ENCODE results near the gene CUL1.
A peak's percentile ranks its signal among the peaks of the same experiment; 100 is the strongest.

Gene CUL1

GRCh38 chr7:148698397-148699023 lies at the start of gene CUL1:
Gene CUL1, plus strand, starts transcription at chr7:148698903. Its CDS starts 31,220 bp downstream, at chr7:148730123.
- DNase-seq (ENCODE audit: low spot score) = peak; percentile 69

GRCh38 chr7:148650232-148650858 lies 48.4 kb upstream of the CUL1 start:
- no peak for DNase-seq (ENCODE audit: low spot score)

DNA sequence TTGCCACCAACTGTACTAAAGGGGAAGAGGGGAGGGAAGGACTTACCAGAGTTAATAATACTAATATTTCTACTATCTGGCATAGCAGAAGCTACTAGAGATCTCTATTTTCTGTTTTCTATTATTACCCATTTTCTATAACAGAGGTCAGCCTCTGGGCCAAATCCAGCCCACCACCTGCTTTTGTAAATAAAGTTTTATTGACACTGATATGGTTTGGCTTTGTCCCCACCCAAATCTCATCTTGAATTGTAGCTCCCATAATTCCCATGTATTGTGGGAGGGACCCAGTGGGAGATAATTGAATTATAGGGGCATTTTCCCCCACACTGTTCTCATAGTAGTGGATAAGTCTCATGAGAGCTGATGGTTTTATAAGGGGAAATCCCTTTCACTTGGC lies 45.9 kb upstream of the CUL1 start:
- no peak for DNase-seq (ENCODE audit: low spot score)

- no peak for DNase-seq (ENCODE audit: low spot score)
Measured at GRCh38 chr7:148657929-148658328, 40.8 kb upstream of the CUL1 start.

GRCh38 chr7:148661471-148661870 lies 37.2 kb upstream of the CUL1 start:
- DNase-seq (ENCODE audit: low spot score) = no peak

DNA sequence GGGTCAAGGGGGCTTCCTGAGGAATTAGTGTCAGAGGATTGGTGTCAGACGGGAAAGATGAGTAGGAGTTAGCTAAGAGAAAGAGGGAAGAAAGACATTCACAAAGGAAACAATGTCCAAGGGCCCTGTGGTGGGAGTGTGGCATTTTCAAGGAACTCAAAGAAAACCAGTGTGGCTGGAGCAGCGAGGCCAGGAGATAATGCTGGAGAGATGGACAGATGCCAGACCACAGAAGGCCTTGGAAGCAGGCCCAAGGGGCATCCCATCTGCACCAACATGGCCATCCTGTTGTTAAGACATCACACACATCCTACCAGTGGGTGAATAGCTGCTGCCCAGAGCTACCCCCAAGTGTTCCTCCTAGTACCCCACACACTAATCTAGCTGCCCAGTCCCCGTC lies 36.1 kb upstream of the CUL1 start:
- DNase-seq (ENCODE audit: low spot score) = no peak

DNA sequence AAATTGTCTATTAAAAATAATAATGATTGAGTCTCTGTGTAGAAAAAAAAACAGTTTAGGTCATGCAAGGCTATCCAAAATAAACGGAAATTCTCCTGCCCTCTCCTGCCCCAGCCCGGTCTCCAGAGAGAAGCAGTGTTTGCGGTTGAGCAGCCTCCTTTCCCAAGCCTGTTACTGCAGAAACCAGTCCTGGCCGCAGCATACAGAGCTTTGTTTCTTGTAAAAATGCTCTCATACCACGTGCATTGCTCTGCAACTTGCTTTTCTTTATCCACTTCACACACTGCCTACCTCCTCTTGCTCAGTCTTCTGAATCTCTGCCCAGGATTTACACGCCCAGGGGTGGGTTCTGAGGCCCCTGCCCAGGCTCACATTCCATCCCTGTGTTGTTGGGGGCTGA lies 34.4 kb upstream of the CUL1 start:
- no peak for DNase-seq (ENCODE audit: low spot score)

GRCh38 chr7:148665221-148665620 lies 33.5 kb upstream of the CUL1 start:
- DNase-seq (ENCODE audit: low spot score) = no peak

GRCh38 chr7:148669927-148670326 lies 28.8 kb upstream of the CUL1 start:
- no peak for DNase-seq (ENCODE audit: low spot score)

DNA sequence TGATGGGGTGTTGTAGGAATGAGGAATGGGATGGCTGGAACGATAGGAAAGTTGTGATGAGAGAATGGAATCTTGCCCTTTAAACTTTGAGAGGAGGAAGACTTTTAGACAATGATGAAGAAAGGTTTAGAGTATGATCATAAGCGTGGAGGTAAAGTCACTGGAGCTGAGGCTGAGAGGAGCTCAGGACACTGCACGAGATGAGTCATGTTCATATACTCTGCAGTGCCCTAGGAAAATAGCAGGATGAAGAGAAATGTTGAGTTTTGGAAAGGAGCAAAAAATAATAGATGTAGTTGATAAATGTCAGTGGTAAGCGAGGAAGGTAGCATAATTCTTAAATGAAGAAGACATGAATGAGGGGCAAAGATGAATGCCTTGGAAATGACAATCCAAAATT lies 28.3 kb upstream of the CUL1 start:
- DNase-seq (ENCODE audit: low spot score) = no peak

- no peak for DNase-seq (ENCODE audit: low spot score)
Measured at GRCh38 chr7:148670807-148671206, 27.9 kb upstream of the CUL1 start.

GRCh38 chr7:148672041-148672440 lies 26.7 kb upstream of the CUL1 start:
- no peak for DNase-seq (ENCODE audit: low spot score)

- no peak for DNase-seq (ENCODE audit: low spot score)
Measured at GRCh38 chr7:148674689-148675088, 24.0 kb upstream of the CUL1 start.

- no peak for DNase-seq (ENCODE audit: low spot score)
Measured at GRCh38 chr7:148676291-148676690, 22.4 kb upstream of the CUL1 start.

DNA sequence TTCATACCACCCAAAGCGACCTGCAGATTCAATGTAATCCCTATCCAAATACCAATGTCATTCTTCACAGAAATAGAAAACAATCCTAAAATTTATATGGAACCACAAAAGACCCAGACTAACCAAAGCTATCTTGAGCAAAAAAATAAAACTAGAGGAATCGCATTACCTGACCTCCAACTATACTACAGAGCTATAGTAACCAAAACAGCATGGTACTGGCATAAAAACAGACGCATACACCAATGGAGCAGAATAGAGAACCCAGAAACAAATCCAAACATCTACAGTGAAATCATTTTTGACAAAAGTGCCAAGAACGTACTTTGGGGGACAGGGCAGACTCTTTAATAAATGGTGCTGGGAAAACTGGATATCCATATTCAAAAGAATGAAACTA lies 16.9 kb upstream of the CUL1 start:
- DNase-seq (ENCODE audit: low spot score) = no peak

DNA sequence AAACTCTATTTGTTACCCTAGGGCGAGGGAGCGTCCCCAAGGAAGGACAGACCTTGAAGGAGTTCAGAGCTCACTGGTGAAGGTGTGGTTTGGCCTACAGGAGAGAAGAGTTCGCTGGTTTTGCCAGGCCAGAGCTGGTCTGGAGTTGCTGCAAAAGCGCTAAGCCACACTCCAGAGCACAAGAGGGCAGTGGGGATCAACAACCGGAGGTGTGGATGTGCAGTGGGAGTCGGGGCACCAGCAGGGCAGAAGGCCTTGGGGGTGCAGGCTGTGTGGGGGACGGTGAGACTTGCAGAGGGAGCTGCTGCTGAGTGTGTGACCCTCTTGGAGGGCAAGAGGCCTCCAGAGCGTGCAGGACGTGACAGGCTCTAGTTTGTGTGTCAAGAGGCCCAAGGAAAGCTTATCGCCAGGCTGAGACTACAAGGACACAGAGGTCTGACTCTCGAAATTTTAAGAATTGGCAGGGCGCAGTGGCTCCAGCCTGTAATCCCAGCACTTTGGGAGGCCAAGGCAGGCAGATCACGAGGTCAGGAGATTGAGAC lies 14.3 kb upstream of the CUL1 start:
- DNase-seq (ENCODE audit: low spot score) = no peak

- no peak for DNase-seq (ENCODE audit: low spot score)
Measured at GRCh38 chr7:148686312-148686937, 12.3 kb upstream of the CUL1 start.

- DNase-seq (ENCODE audit: low spot score) = no peak
Measured at GRCh38 chr7:148687555-148687954, 11.1 kb upstream of the CUL1 start.

DNA sequence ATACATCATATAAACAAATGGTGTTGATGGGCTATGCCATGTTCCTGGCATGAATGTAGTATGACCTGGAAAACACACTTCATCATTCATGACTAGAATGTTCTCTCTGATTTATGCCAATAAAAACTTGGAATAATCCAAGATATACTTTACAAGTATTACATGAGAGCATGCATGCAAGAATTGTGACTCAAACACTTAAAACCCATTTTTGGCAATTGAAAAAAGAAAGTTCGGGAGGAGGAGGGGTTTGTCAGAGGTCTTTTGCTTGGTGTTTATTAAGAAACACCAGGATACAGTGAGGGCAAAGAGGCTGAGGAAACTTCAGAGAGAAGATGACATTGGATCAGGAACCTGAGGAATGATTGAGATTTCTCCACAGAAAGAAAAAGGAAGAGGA lies 10.2 kb upstream of the CUL1 start:
- no peak for DNase-seq (ENCODE audit: low spot score)

DNA sequence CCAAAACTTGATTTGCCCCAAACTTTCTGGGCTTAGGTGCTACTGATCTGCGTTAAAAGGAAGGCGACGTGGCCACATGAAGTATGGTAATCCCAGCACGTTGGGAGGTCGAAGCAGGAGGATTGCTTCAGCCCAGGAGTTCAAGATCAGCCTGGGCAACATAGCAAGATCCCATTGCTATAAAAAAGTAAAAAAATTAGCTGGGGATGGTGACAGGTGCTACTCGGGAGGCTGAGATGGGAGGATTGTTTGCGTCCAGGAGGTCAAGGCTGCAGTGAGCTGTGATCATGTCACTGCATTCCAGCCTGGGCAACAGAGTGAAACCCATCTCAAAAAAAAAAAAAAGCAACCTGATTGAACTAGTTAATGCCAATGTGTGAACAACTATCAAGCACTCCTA lies 5.1 kb upstream of the CUL1 start:
- DNase-seq (ENCODE audit: low spot score) = no peak

GRCh38 chr7:148694631-148695030 lies 4.1 kb upstream of the CUL1 start:
- no peak for DNase-seq (ENCODE audit: low spot score)

DNA sequence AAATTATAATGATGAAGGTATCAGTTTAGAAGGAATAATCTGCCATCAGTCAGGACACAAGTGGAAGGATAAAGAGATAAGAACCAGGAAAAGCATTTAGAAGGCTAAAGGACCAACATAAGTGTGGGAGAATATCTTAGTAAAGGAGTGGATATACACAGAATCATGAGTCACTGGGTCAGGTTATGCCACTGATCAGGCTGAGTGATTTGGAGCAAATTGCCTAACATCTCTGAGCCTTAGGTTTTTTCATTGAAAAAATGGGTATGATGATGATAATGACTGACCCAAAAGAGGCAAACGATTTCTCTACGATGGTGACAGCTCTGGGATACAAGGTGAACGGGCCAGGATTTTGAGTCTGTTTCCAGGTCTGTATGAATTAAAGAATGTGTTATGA lies 2.8 kb upstream of the CUL1 start:
- DNase-seq (ENCODE audit: low spot score) = no peak

DNA sequence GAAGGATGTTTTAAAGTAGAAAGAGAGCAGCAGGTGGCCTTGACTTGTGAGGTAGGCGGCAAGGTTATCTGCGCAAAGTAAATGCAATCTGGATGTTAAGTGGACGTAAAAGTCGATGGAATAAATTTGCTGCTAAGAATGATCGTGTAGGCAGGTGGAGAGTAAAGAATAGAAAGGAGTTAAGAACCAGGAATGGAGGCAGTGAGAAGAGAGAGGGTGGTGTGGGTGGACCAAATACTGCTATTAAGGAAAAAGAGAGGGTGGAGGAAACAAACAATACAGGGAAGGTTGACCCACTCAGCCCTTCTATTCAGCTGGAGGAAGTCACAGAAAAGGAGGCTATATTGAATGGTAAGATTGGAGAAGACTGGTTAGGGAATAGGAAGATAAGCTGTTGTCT lies 1.9 kb upstream of the CUL1 start:
- DNase-seq (ENCODE audit: low spot score) = no peak

All from HuH-7 (cell line).